SK-N-SH (cell line): ENCODE measurements around the gene SNAI1. TPM values are rescaled to one million over a fixed set of nuclear protein-coding genes. Genes with fewer than 3 reads are reported as not detected.

Experiments used
- CTCF ChIA-PET: fragments of 300-600, 350-600 bp; formaldehyde crosslinking; extraction: SDS; loops from one replicate; lab custom pipeline; 2021; lab: Yijun Ruan, JAX
- POLR2A ChIA-PET: fragments of 350-600 bp; sonication (Branson Sonifier 250); formaldehyde crosslinking; extraction: SDS; loops from one replicate; lab custom pipeline; 2020; ENCODE audit warnings: antibody characterized with exemption, inconsistent platforms; lab: Yijun Ruan, JAX
- DNase-seq: peaks from one replicate; pipeline ENCODE4 v3.0.0; 2012
- H2AFZ ChIP-seq: fragments of 200-600 bp; sonication (generic); 2 replicates; pipeline ENCODE4 v1.8.1; 2016; ENCODE audit warnings: antibody characterized with exemption, mild to moderate bottlenecking, low read depth
- H3F3A ChIP-seq: fragments of 200-600 bp; sonication (generic); replicated peaks from 2 replicates; pipeline ENCODE3; 2016; ENCODE audit warnings: antibody characterized with exemption, mild to moderate bottlenecking; ENCODE audit not compliant: insufficient read depth
- H3K27ac ChIP-seq, 2 experiments: fragments of 200-500 bp in 1 of 2; fragments of 200-600 bp in 1 of 2; sonication (Bioruptor generic) in 1 of 2; sonication (generic), shearing (Covaris generic) in 1 of 2; 2 replicates each; pipeline versions ENCODE4 v1.5.1 to v1.6.1; 2014 to 2016; ENCODE audit warnings: low read depth in 2 of 2, inconsistent platforms in 1 of 2, low read length in 1 of 2, mild to moderate bottlenecking in 1 of 2, mixed read lengths in 1 of 2
- H3K27me3 ChIP-seq: fragments of 200-600 bp; sonication (generic), shearing (Covaris generic); 2 replicates; pipeline ENCODE4 v1.6.1; 2016; ENCODE audit warnings: mixed run types; ENCODE audit not compliant: insufficient read depth
- H3K36me3 ChIP-seq, 2 experiments: fragments of 200-500 bp in 1 of 2; fragments of 200-600 bp in 1 of 2; sonication (Bioruptor generic) in 1 of 2; sonication (generic) in 1 of 2; replicated peaks in 1 of 2; 2 replicates each; pipeline versions ENCODE3 to v1.5.1; 2014 to 2016; ENCODE audit warnings: low read length in 1 of 2, mild to moderate bottlenecking in 1 of 2; ENCODE audit not compliant: insufficient read depth in 2 of 2, control insufficient read depth in 1 of 2
- H3K4me1 ChIP-seq, 2 experiments: fragments of 200-500 bp in 1 of 2; fragments of 200-600 bp in 1 of 2; sonication (Bioruptor generic) in 1 of 2; sonication (generic), shearing (Covaris generic) in 1 of 2; 2 replicates each; pipeline versions ENCODE4 v1.5.1 to v1.6.1; 2014 to 2016; ENCODE audit warnings: low read depth in 1 of 2, low read length in 1 of 2, mixed run types in 1 of 2; ENCODE audit not compliant: insufficient read depth in 2 of 2, control insufficient read depth in 1 of 2
- H3K4me2 ChIP-seq: fragments of 200-600 bp; sonication (generic), shearing (Covaris generic); 2 replicates; pipeline ENCODE4 v1.6.1; 2017; ENCODE audit warnings: mixed run types
- H3K4me3 ChIP-seq, 2 experiments: fragments of 200-500 bp in 1 of 2; fragments of 200-600 bp in 1 of 2; sonication (Bioruptor generic) in 1 of 2; sonication (generic), shearing (Covaris generic) in 1 of 2; 2 replicates each; pipeline versions ENCODE4 v1.5.1 to v1.8.1; 2014 to 2016; ENCODE audit warnings: low read depth in 2 of 2, inconsistent platforms in 1 of 2, low read length in 1 of 2, mild to moderate bottlenecking in 1 of 2, mixed read lengths in 1 of 2, moderate library complexity in 1 of 2
- H3K79me2 ChIP-seq: fragments of 200-600 bp; sonication (generic); 2 replicates; pipeline ENCODE4 v1.8.1; 2017; ENCODE audit warnings: mild to moderate bottlenecking; ENCODE audit not compliant: insufficient read depth
- H3K9ac ChIP-seq: fragments of 200-600 bp; sonication (generic); 2 replicates; pipeline ENCODE4 v1.6.1; 2017; ENCODE audit warnings: mixed run types
- H3K9me2 ChIP-seq: fragments of 200-600 bp; sonication (generic); 2 replicates; pipeline ENCODE4 v1.6.1; 2017; ENCODE audit warnings: mixed run types
- H3K9me3 ChIP-seq: fragments of 200-600 bp; sonication (generic); 2 replicates; pipeline ENCODE4 v1.6.1; 2017; ENCODE audit warnings: mixed run types, mild to moderate bottlenecking, moderate library complexity
- H4K20me1 ChIP-seq: fragments of 200-600 bp; sonication (generic); 2 replicates; pipeline ENCODE4 v1.6.1; 2017; ENCODE audit warnings: mild to moderate bottlenecking, mixed run types; ENCODE audit not compliant: insufficient read depth
- CHD2 ChIP-seq: fragments of 150-350 bp; IDR thresholded peaks from 2 replicates; pipeline ENCODE4 v1.6.1; 2018; ENCODE audit warnings: low read length; ENCODE audit not compliant: partially characterized antibody
- CTCF ChIP-seq: fragments of 200-600 bp; sonication (generic); IDR thresholded peaks from 2 replicates; pipeline ENCODE4 v1.6.1; 2017; ENCODE audit warnings: antibody characterized with exemption, mild to moderate bottlenecking, moderate library complexity
- FOSL2 ChIP-seq: IDR thresholded peaks from 2 replicates; pipeline ENCODE4 v1.4.0; 2012; ENCODE audit warnings: low read depth, mild to moderate bottlenecking, moderate library complexity, borderline replicate concordance
- FOXJ3 ChIP-seq: sonication (generic); formaldehyde crosslinking; IDR thresholded peaks from 2 replicates; pipeline ENCODE4 v1.5.1; 2020; ENCODE audit warnings: mild to moderate bottlenecking, missing genetic modification reagents
- FOXM1 ChIP-seq: IDR thresholded peaks from 2 replicates; pipeline ENCODE4 v1.4.0; 2012; ENCODE audit warnings: low read depth, mild to moderate bottlenecking
- GATA2 ChIP-seq: sonication (generic); formaldehyde crosslinking; IDR thresholded peaks from 2 replicates; pipeline ENCODE4 v1.5.0; 2020; ENCODE audit warnings: mild to moderate bottlenecking, missing genetic modification reagents
- IRF3 ChIP-seq: fragments of 150-350 bp; IDR thresholded peaks from 2 replicates; pipeline ENCODE4 v1.6.1; 2016; ENCODE audit warnings: mild to moderate bottlenecking, low read depth, low read length
- JUND ChIP-seq: IDR thresholded peaks from 2 replicates; pipeline ENCODE4 v1.4.0; 2012
- NFIC ChIP-seq: IDR thresholded peaks from 2 replicates; pipeline ENCODE4 v1.4.0; 2012; ENCODE audit warnings: borderline replicate concordance
- PBX3 ChIP-seq: IDR thresholded peaks from 2 replicates; pipeline ENCODE4; 2012
- POLR2AphosphoS5 ChIP-seq: IDR thresholded peaks from 2 replicates; pipeline ENCODE4 v1.6.1; 2012; ENCODE audit warnings: low read depth, low read length
- SIN3A ChIP-seq: IDR thresholded peaks from 2 replicates; pipeline ENCODE4 v1.6.1; 2012; ENCODE audit warnings: low read depth, mild to moderate bottlenecking, low read length, moderate library complexity, borderline replicate concordance
- SMC3 ChIP-seq: IDR thresholded peaks from 2 replicates; pipeline ENCODE4 v1.6.1; 2012; ENCODE audit warnings: low read depth, low read length, improper control_type of control experiment
- TAF1 ChIP-seq: IDR thresholded peaks from 2 replicates; pipeline ENCODE4 v1.6.1; 2012; ENCODE audit warnings: low read depth, mild to moderate bottlenecking, low read length, moderate library complexity, borderline replicate concordance
- TCF12 ChIP-seq: IDR thresholded peaks from 2 replicates; pipeline ENCODE4 v1.4.0; 2012
- WGBS: methylation state at CpG from one replicate; pipeline ENCODE4 v1.1.6; 2017; ENCODE audit warnings: low lambda C conversion rate; 5-methylcytosine and 5-hydroxymethylcytosine counted together
- polyA plus RNA-seq, 3 experiments: library from polyadenylated mRNA; depleted of rRNA; stranded (reverse); fragments of >200 nt; gene quantifications; 2 replicates each; pipeline ENCODE4 v1.2.3, GENCODE V29; 2012

SNAI1 gene
- polyA plus RNA-seq, 1 of the 3 experiments (the other 2 are of a cell fraction), result 6.2 TPM

DNA sequence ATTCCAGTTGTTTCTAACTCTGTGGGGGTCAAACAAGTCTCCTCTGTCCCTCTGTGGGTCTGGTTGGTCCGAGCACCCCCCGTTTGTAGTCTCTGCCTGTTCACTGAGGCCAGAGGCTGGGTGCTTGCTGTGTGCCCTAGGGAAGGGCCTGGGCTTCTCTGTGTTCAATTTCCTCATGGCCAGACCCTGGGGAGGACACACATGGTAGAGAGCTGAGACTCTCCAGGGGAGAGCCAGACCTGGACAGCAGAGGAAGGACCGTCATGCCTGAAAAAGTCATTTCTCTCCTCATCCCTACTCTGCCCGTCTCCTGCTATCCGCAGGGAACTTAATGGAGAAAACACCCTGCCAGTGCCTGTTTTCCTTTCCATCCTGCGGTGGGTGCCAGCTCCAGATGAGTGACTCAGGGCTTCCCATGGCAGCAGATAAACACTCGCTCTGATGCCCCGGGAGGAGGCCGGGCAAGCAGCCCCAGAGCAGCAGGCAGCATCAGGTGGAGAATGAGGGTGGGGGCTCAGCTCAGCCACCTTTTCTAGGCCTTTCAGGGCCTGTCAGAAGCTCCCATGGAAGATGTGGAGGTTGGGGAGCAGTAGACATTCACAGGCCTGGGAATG lies 51.9 kb downstream of the SNAI1 start:
- WGBS, result 26% methylated on average over 6 of the region's 9 CpGs
- H2AFZ ChIP-seq, result no peak overlapping the region

More for the DNA sequence above, 51.9 kb downstream of the SNAI1 start:
- Histone ChIP-seq H3K79me2 (no peaks in the 10 kb centered on the region), H3F3A (peaks cover 25% of the 10 kb centered on the region), H3K9ac (peak overlapping the region; percentile 80), H3K27me3 (no peaks in the 10 kb centered on the region), H3K4me3 (no peak overlapping the region), H3K9me3 (no peaks in the 10 kb centered on the region), H3K4me1 (peaks cover 25 to 27% of the 10 kb centered on the region in 2 experiments; a peak in 3 of 4 replicates), H3K27ac (peak overlapping the region; percentile 8 to 97; a peak in 3 of 4 replicates), H3K9me2 (no peaks in the 10 kb centered on the region), H3K4me2 (peak overlapping the region; percentile 64), H3K36me3 (no peaks in the 10 kb centered on the region), H4K20me1 (no peaks in the 10 kb centered on the region)
- peak; percentile 55 for DNase-seq
- ChIA-PET POLR2A (interaction anchor here (1.0 kb wide), 1 partner anchor 12 kb away, joined by 3 read pairs; no protein-coding TSS in a partner anchor), CTCF (interaction anchor here (1.5 to 4.8 kb wide), 2 partner anchors 37 to 54 kb away, joined by 4 to 42 read pairs; partner anchors contain the start of gene SNAI1)
- TF ChIP-seq GATA2 (CRISPR knock-in tag) (no peak), JUND (no peak; the same call in 1 of the 2 replicates), TCF12 (peak; percentile 36; the same call in 1 of the 2 replicates), SMC3 (no peak), SIN3A (no peak), NFIC (no peak; the same call in none of the 2 replicates), FOXM1 (no peak), IRF3 (no peak), PBX3 (peak; percentile 50), CHD2 (no peak), CTCF (no peak), FOXJ3 (CRISPR knock-in tag) (no peak), FOSL2 (peak; percentile 69; the same call in 1 of the 2 replicates), TAF1 (no peak), POLR2AphosphoS5 (no peak)
